Stimulated activated CD4-positive, alpha-beta T cell treated with anti-CD3 and anti-CD28 coated beads, Interleukin-12 subunit alpha, Interleukin-12 subunit beta, amount 100 ng/mL, for 48 hours (primary cell): ENCODE results near the gene ADAMTS14.
"Not testable (repeated sequence)": the region's sequence is repeated elsewhere in the genome, so short reads cannot be mapped to it uniquely, and the experiment has no call there.

Experiments used
- DNase-seq, 3 donors: peaks; one replicate each; pipeline ENCODE4 v3.0.0-alpha.2; 2020; ENCODE audit warnings: low read depth in 2 of 3, low spot score in 1 of 3

ADAMTS14 gene

GRCh38 chr10:70769121-70769520 lies 96.8 kb downstream of the ADAMTS14 start:
- DNase-seq, result no peak

- DNase-seq, result no peak
These were observed 97.7 kb downstream of the ADAMTS14 start for GRCh38 chr10:70770001-70770400.

- not testable (repeated sequence) for DNase-seq
These were observed 98.2 kb downstream of the ADAMTS14 start for GRCh38 chr10:70770516-70770915.

DNA sequence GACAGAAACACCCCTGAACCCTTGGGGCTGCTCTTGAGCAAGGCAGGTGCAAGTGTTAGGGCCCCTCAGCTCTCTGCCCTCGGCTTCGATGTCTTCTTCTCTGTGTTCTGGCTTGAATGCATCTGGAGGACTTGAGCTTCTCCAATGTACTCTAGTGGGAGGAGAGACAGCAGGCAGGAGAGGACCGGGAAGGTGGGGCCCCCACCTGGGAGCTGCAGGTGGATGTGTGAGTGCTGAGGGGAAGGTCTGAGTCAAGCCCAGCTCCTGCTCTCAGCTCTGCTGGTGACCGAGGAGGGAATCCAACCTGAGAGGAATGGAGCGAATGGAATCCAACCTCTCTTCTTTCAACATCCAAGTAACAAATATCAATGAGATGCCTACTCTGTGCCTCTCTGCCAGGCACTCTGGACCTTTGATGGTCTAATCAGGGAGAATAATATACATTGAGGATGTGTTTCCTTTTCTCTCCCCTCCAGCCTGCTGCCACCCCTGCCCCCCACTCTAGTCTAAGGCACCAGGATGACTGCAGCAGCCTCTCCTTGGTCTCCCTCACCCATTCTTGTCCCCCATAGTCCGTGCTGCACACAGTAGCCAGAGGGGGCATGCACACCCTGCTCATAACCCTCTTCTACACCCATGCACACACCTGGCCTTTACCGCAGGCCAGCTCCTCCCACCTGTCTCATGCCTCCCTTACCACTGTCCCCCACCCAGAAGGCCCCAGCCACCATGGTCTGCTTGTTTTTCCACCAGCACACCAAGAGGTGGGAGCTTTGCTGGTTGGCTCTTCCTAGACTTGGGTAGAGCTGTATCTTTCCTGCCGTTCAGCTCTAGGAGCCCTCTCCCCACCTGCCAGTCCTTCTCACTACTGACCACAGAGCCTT lies 99.2 kb downstream of the ADAMTS14 start:
- no peak for DNase-seq

- DNase-seq, result no peak
These were observed 100.3 kb downstream of the ADAMTS14 start for GRCh38 chr10:70772627-70773026.

DNA sequence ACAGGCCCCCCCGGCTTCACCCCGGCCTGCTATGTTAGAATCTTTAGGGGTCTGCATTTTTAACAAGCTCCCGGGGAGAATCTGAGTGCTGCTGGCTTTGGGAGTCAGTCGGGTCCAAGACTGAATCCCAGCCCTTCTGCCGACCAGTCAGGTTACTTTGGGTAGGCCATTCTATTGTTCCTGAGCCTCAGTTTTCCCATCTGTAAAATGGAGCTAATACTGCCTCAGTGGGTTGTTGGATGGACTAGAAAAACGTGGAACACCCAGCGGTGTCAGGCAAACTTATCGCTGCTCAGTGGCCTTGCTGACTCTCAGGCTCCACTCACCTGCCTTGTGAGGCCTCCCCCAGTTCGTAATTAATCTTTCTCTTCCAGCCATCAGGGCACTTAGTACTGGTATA lies 101.2 kb downstream of the ADAMTS14 start:
- no peak for DNase-seq

GRCh38 chr10:70773965-70774809 lies 101.9 kb downstream of the ADAMTS14 start:
- DNase-seq, result no peak

DNA sequence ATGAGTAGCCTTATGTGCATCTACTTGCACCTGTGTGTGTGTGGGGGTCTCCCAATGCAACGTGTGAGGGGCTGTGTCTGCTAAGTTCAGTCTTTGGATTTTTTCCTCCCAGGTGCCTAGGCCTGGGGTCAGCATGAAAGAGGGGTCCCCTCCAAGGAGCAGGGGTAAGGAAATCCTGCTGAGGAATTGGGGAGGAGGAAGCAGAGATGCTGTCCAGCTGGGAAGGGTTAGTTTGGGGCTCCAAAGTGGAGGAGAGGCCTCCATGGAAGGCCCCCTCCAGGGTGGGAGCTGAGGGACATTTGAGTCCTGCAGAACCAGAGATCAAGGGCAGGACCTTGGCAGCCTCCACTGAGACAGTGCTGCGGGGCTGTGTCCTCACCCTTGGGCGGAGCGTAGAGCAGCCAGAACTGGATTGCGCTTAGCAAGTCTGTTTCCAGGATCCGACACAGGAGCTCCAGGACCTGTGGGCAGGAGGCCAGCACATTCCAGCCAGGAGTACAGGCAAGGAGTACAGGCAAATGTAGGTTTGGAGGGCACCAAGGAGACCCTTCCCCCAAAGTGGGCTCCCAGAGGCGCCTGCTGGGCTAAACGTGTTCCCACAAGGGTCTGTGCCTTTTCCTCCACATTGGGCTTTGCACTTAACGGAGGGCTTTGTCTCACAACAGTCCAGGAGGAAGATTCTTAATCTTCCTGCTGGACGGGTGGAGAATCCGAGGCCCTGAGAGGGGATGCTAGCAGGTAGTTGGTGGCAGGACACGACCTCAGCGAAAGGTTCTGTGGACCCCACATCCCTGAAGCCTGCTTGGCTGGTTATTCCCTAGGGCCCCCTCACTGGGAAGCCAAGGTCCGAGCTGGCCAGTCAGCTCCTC lies 102.7 kb downstream of the ADAMTS14 start:
- DNase-seq, result no peak

GRCh38 chr10:70775679-70776454 lies 103.6 kb downstream of the ADAMTS14 start:
- DNase-seq, result no peak

- DNase-seq, result no peak
These were observed 104.2 kb downstream of the ADAMTS14 start for GRCh38 chr10:70776455-70777005.

DNA sequence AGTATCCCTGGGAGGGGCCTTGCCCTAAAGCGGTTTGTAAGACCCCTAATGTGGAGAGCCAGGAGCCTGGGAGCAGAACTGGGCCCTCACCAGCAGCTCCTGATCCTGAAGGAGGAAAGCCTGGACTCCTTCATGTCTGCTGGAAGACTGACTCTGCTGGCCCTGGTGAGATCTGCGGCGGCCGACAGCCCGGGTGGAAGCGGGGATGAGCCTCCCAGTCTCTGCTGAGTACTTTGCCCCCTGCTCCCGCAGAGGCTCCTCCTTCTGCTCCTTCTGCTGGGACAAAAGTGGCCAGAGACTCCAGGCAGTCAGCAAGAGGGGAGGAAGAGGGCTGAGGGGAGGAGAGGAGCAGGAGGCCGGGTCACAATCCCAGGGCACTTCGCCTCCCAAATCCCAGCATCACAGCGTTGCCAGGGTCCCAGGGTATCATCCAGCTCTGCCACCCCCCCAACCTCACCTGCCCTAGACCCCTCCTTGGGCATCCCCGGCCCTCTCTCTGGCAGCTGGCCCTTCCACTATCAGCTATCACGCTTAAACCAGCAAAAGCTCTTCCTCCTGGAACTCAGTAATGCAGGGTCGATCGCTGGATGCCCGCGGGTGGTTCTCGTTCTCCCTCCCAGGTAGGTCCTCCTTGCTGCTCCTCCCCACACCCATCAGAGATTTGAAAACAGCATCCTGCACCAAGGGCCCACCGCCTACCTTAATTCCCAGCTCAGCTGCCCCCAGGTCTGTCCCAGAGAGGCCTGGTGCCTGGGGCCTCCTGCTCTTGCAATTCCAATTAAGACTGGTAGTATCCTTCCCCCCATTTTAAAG lies 105.0 kb downstream of the ADAMTS14 start:
- no peak for DNase-seq

- no peak for DNase-seq
These were observed 106.1 kb downstream of the ADAMTS14 start for GRCh38 chr10:70778267-70778924.

GRCh38 chr10:70779088-70779487 lies 106.8 kb downstream of the ADAMTS14 start:
- DNase-seq, result no peak

DNA sequence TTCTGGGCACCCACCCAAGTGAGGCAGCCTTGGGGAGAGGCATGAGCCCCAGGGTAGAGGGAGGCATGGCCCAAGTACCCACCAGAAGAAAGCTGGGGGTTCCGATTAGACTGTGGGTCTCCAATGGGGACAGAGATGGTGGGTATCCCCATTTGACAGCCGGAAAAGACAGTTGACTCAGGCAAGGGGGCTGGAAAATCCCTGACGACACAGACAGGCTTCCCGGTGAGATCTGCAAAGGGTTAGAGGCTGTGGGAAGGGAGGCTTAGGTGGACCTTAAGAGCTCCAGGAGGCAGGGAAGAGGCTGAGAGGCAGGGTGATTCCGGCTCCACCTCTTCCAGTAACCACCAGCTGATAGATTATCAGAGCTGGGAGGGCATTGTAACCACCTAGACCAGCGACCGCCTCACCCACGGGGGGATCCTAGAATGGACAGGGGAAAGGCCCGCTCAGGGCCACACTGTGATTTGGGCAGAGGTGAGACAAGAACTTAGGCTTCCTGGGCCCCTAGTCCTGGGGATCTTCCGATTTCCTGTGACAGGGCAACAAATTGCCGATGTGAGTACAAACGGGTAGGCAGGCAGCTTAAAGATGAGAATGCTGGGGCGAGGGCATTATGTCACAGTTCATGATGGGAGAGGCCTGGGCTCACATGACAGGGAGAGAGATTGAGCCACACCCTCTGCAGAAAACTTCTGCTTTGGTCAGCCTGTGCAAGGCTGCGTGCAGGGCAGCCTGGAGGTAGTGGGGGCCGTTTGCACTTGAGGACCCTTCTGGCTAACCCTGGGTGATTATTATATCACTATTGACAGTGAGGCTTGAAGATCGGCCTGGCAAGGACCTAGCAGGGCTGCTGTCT lies 107.4 kb downstream of the ADAMTS14 start:
- DNase-seq, result no peak

DNA sequence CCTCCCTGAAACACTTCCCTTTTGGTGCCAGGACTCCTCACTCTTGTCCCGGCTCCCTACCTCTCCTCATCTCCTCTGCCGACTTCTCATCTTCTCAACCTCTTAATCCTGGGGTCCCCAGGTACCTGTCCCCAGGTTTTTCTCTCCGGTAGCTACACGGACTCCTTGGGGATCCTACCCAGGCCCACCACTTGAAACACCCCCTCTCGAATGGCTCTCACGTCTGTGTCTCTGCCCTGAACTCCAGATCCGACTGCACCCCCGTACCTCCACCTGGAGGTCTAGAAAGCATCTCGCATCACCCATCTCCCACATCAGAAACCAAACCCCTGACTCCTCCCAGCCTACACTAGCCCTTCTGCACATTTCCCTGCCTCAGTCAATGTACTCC lies 108.1 kb downstream of the ADAMTS14 start:
- no peak for DNase-seq

DNA sequence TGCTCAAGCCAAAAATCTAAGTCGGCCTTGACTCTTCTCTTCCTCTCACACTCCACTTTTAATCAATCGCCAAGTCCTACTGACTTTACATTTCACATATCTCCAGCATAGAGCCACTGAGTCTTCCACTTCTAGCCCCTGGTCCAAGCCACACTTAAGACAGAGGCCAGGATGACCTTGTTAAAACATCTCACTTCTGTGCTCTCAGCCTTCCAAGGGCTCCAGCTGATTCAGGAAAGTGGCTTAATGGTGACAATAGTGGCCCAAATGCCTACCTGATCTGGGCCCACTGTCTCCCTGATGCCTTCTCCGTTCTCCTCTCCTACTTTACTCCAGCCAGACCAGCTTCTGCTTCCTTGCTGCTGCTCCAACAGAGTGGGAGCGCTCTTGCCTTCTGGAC lies 108.5 kb downstream of the ADAMTS14 start:
- no peak for DNase-seq

DNA sequence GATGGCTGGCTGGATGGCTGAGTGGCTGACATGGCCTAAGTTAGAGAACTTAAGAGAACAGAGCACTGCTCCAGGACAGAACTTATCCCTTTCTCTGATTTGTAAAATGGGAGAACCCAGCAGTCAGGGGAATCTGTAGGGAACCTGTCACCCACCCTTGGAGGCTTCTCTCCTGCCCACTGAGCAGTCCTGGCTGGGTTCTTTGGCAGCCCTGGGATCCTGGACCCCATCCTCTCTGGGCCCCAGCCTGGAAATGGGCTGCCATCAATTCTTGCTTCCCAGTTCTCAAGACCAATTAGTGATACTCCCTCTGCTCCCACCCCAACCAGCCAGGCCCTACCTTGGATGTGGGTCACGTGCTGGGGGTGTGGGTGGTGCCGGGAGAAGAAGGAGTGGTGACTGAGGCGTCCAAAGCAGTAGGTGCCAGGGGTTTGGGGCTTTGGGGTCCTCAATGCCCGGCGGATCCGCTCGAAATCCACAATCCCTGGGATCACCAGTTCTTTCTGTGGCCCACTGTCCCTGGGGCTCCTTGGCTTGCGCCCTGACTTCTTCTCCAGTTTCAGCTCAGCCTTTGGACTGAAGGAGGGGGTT lies 109.2 kb downstream of the ADAMTS14 start:
- no peak for DNase-seq
